Liver (tissue), 9 donors: ENCODE results near the gene EHD4. TPM values are rescaled to one million over a fixed set of nuclear protein-coding genes. Genes with fewer than 3 reads are reported as not detected.
A peak's percentile ranks its signal among the peaks of the same experiment; 100 is the strongest.

Source experiments
- DNase-seq: peaks from one replicate; pipeline ENCODE4 v3.0.0-alpha.2; 2017; ENCODE audit warnings: low spot score
- H3K27ac ChIP-seq, 2 donors: one replicate each; pipeline ENCODE4 v1.7.0; 2013; ENCODE audit warnings: inconsistent platforms in 2 of 2, low read length in 2 of 2, control low read depth in 1 of 2, low read depth in 1 of 2, mild to moderate bottlenecking in 1 of 2
- H3K27me3 ChIP-seq, 4 donors: one replicate each; pipeline versions ENCODE4 v1.6.1 to v1.7.0; 2013; ENCODE audit warnings: low read length in 3 of 4, inconsistent platforms in 1 of 4, mild to moderate bottlenecking in 1 of 4, moderate library complexity in 1 of 4; ENCODE audit not compliant: control insufficient read depth in 4 of 4, insufficient read depth in 4 of 4
- H3K36me3 ChIP-seq, 4 donors: one replicate each; pipeline versions ENCODE4 v1.6.1 to v1.7.0; 2013; ENCODE audit warnings: low read length in 3 of 4, mild to moderate bottlenecking in 3 of 4, low read depth in 1 of 4, moderate library complexity in 1 of 4; ENCODE audit not compliant: control insufficient read depth in 4 of 4, insufficient read depth in 3 of 4
- H3K4me1 ChIP-seq, 4 donors: one replicate each; pipeline versions ENCODE4 v1.6.1 to v1.7.0; 2013; ENCODE audit warnings: low read length in 3 of 4, mild to moderate bottlenecking in 3 of 4, moderate library complexity in 1 of 4; ENCODE audit not compliant: control insufficient read depth in 4 of 4, insufficient read depth in 4 of 4
- H3K4me3 ChIP-seq, 3 donors: one replicate each; pipeline versions ENCODE4 v1.6.1 to v1.7.0; 2013; ENCODE audit warnings: low read length in 3 of 3, control low read depth in 1 of 3, low read depth in 1 of 3, mild to moderate bottlenecking in 1 of 3
- H3K9ac ChIP-seq, 2 donors: one replicate each; pipeline ENCODE4 v1.7.0; 2013; ENCODE audit warnings: low read length in 2 of 2, mild to moderate bottlenecking in 2 of 2, moderate library complexity in 2 of 2, control low read depth in 1 of 2, low read depth in 1 of 2
- H3K9me3 ChIP-seq, 4 donors: one replicate each; pipeline versions ENCODE4 v1.6.1 to v1.7.0; 2013; ENCODE audit warnings: low read length in 3 of 4; ENCODE audit not compliant: control insufficient read depth in 4 of 4
- CTCF ChIP-seq: fragments of 150-350 bp; IDR thresholded peaks from 2 replicates; pipeline ENCODE4 v1.5.1; 2017; ENCODE audit warnings: improper control_type of control experiment, low read depth, low read length; ENCODE audit not compliant: missing input control
- EGR1 ChIP-seq, 2 donors: IDR thresholded peaks; 2 replicates each; pipeline ENCODE4 v1.6.1; 2016 to 2018; ENCODE audit warnings: antibody characterized with exemption in 2 of 2, low read depth in 2 of 2
- FOXA1 ChIP-seq: IDR thresholded peaks from 2 replicates; pipeline ENCODE4 v1.6.1; 2016; ENCODE audit warnings: antibody characterized with exemption
- GABPA ChIP-seq, 2 donors: IDR thresholded peaks in 1 of 2; conservative IDR thresholded peaks in 1 of 2; 2 replicates each; pipeline ENCODE4 v1.6.1; 2016; ENCODE audit warnings: antibody characterized with exemption in 2 of 2, mild to moderate bottlenecking in 1 of 2, moderate library complexity in 1 of 2
- HNF4G ChIP-seq: IDR thresholded peaks from 2 replicates; pipeline ENCODE4 v1.6.1; 2016; ENCODE audit warnings: antibody characterized with exemption
- JUND ChIP-seq, 2 donors: IDR thresholded peaks; 2 replicates each; pipeline ENCODE4 v1.6.1; 2016; ENCODE audit warnings: antibody characterized with exemption in 2 of 2
- MAX ChIP-seq: IDR thresholded peaks from 2 replicates; pipeline ENCODE4 v1.6.1; 2016; ENCODE audit warnings: antibody characterized with exemption
- RAD21 ChIP-seq, 2 donors: IDR thresholded peaks; 2 replicates each; pipeline ENCODE4 v1.6.1; 2016; ENCODE audit warnings: antibody characterized with exemption in 2 of 2, mild to moderate bottlenecking in 2 of 2
- REST ChIP-seq: IDR thresholded peaks from 2 replicates; pipeline ENCODE4 v1.6.1; 2016; ENCODE audit warnings: antibody characterized with exemption, mild to moderate bottlenecking
- RXRA ChIP-seq, 2 donors: IDR thresholded peaks; 2 replicates each; pipeline ENCODE4 v1.6.1; 2017 to 2018; ENCODE audit warnings: antibody characterized with exemption in 2 of 2, mild to moderate bottlenecking in 1 of 2
- SP1 ChIP-seq: IDR thresholded peaks from 2 replicates; pipeline ENCODE4 v1.6.1; 2018; ENCODE audit warnings: antibody characterized with exemption, mild to moderate bottlenecking
- TAF1 ChIP-seq: conservative IDR thresholded peaks from 2 replicates; pipeline ENCODE4 v1.6.1; 2016; ENCODE audit warnings: antibody characterized with exemption, mild to moderate bottlenecking
- YY1 ChIP-seq: IDR thresholded peaks from 2 replicates; pipeline ENCODE4 v1.6.1; 2016; ENCODE audit warnings: antibody characterized with exemption, mild to moderate bottlenecking
- WGBS: extraction: QIAGEN DNeasy Blood & Tissue Kit; methylation state at CpG from one replicate; pipeline ENCODE4 v1.1.7; 2013; 5-methylcytosine and 5-hydroxymethylcytosine counted together
- polyA plus RNA-seq, 2 donors: library from polyadenylated mRNA; stranded (reverse) in 1 of 2; unstranded in 1 of 2; fragments of 200-250 nt in 1 of 2; fragments of >200 nt in 1 of 2; fragmentation: Nextera tagmentation in 1 of 2; extraction: Ambion mirVana in 1 of 2; gene quantifications; one replicate each; pipeline versions ENCODE4 v1.2.1 to v1.2.3, GENCODE V29; 2013 to 2015
- total RNA-seq, 2 donors: library from RNA; depleted of rRNA; stranded (reverse); fragments of >200 nt; gene quantifications; one replicate each; pipeline ENCODE4 v1.2.3, GENCODE V29; 2014
- TF ChIP-seq, protein P1 (sequence below): IDR thresholded peaks from 2 replicates; pipeline ENCODE4 v1.6.1; 2016; ENCODE audit warnings: antibody characterized with exemption
- donor health status: healthy.
- donor health status: healthy.
- donor health status: healthy.
- donor health status: healthy.
- donor health status: healthy.

EHD4 gene
- total and polyA plus RNA-seq, 4 donors: 3.3 to 10.0 (median 6.2) TPM

- Histone ChIP-seq H3K27ac (no peak overlapping the region), H3K4me3 (no peak overlapping the region), H3K36me3 (no peaks in the 10 kb centered on the region), H3K27me3 (no peaks in the 10 kb centered on the region), H3K4me1 (peaks cover 22 to 39% (median 28%) of the 10 kb centered on the region in 4 donors), H3K9ac (no peak overlapping the region), H3K9me3 (no peaks in the 10 kb centered on the region)
- WGBS: 97% methylated on average over 14 of the region's 14 CpGs
- TF ChIP-seq SP1: no peak
- no peak for TF ChIP-seq REST
- TF ChIP-seq YY1: no peak
- no peak for TF ChIP-seq HNF4G
- no peak for TF ChIP-seq TAF1
- no peak for TF ChIP-seq CTCF
- TF ChIP-seq, protein P1, sequence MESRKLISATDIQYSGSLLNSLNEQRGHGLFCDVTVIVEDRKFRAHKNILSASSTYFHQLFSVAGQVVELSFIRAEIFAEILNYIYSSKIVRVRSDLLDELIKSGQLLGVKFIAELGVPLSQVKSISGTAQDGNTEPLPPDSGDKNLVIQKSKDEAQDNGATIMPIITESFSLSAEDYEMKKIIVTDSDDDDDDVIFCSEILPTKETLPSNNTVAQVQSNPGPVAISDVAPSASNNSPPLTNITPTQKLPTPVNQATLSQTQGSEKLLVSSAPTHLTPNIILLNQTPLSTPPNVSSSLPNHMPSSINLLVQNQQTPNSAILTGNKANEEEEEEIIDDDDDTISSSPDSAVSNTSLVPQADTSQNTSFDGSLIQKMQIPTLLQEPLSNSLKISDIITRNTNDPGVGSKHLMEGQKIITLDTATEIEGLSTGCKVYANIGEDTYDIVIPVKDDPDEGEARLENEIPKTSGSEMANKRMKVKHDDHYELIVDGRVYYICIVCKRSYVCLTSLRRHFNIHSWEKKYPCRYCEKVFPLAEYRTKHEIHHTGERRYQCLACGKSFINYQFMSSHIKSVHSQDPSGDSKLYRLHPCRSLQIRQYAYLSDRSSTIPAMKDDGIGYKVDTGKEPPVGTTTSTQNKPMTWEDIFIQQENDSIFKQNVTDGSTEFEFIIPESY: no peak
- no peak for TF ChIP-seq EGR1 (IDR thresholded peaks at IDR 0.05; ENCODE audit: low read depth in 2 of 2)
- TF ChIP-seq MAX: no peak
- no peak for TF ChIP-seq RXRA (IDR thresholded peaks at IDR 0.05)
- no peak for TF ChIP-seq GABPA (IDR thresholded peaks at IDR 0.05 in 1 of 2, conservative IDR thresholded peaks at IDR 0.05 in 1 of 2)
- no peak for TF ChIP-seq JUND (IDR thresholded peaks at IDR 0.05)
- TF ChIP-seq FOXA1: no peak
- DNase-seq: no peak
Measured at GRCh38 chr15:41885841-41886240, 86.5 kb downstream of the EHD4 start.

DNA sequence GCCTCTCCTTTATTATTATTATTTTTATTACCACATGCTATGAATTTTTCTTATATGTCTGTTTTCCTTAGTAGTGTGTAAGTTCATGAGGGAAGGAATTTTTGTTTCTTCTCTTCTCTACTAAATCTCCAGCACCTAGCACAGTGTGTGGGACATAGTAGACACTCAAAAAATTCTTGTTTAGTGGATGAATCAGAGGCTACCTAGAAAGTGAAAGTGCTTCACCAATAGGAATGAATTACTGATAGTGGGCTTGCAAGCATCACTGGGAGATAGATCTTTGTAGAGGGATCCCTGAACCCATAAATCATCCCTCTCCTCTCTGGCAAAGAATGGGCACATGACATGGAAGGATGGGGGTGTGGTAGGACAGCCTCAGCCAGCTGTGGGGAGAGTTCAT lies 87.0 kb downstream of the EHD4 start:
- no peak for DNase-seq
- no peaks in the 10 kb centered on the region for H3K9me3 ChIP-seq
- H3K36me3 ChIP-seq: no peaks in the 10 kb centered on the region
- TF ChIP-seq EGR1 (IDR thresholded peaks at IDR 0.05; ENCODE audit: low read depth in 2 of 2) (no peak), RAD21 (IDR thresholded peaks at IDR 0.05) (no peak), YY1 (no peak)
- H3K4me3 ChIP-seq: no peak overlapping the region
- H3K27ac ChIP-seq: peak overlapping the region in 1 of 2 donors; percentile 22
- no peak overlapping the region for H3K9ac ChIP-seq
- H3K27me3 ChIP-seq: no peaks in the 10 kb centered on the region
- peaks cover 26 to 44% (median 33%) of the 10 kb centered on the region in 4 donors for H3K4me1 ChIP-seq
